LHCN-M2 (cell line): ENCODE data around the gene THADA. TPM values are rescaled to one million over a fixed set of nuclear protein-coding genes. Genes with fewer than 3 reads are reported as not detected.
"Not testable (repeated sequence)": the region's sequence is repeated elsewhere in the genome, so short reads cannot be mapped to it uniquely, and the experiment has no call there.

Experiments
- DNase-seq: peaks from one replicate; pipeline ENCODE4 v3.0.0-alpha.2; 2012; ENCODE audit warnings: low read depth
- total RNA-seq: library from RNA; depleted of rRNA; stranded (reverse); fragments of >200 nt; gene quantifications from 2 replicates; pipeline ENCODE4 v1.2.3, GENCODE V29; 2014

The THADA gene
- total RNA-seq, 1 experiment from 2014 or later = 20.2 TPM

- DNase-seq = not testable (repeated sequence)
Observed at GRCh38 chr2:43600596-43600995, 4.8 kb upstream of the THADA start.

- DNase-seq = no peak
Observed at GRCh38 chr2:43594875-43595274, 963 bp downstream of the THADA start.

- DNase-seq = no peak
Observed at GRCh38 chr2:43593254-43593653, 2.6 kb downstream of the THADA start.

GRCh38 chr2:43592443-43592842 is 3.4 kb downstream of the THADA start:
- peak; percentile 73 for DNase-seq

- DNase-seq = no peak
Observed at GRCh38 chr2:43585708-43586107, 10.1 kb downstream of the THADA start.

- DNase-seq = no peak
Observed at GRCh38 chr2:43579275-43579981, 16.4 kb downstream of the THADA start.

- DNase-seq = peak; percentile 59
Observed at GRCh38 chr2:43576981-43577892, 18.6 kb downstream of the THADA start.

GRCh38 chr2:43572244-43572643 is 23.6 kb downstream of the THADA start:
- no peak for DNase-seq

- no peak for DNase-seq
Observed at GRCh38 chr2:43569921-43570320, 25.9 kb downstream of the THADA start.

GRCh38 chr2:43568228-43568627 is 27.6 kb downstream of the THADA start:
- DNase-seq = no peak

GRCh38 chr2:43566461-43566729 is 29.4 kb downstream of the THADA start:
- no peak for DNase-seq

- no peak for DNase-seq
Observed at GRCh38 chr2:43563679-43564078, 32.2 kb downstream of the THADA start.

- DNase-seq = no peak
Observed at GRCh38 chr2:43560231-43560547, 35.6 kb downstream of the THADA start.

GRCh38 chr2:43559391-43560230 is 36.2 kb downstream of the THADA start:
- DNase-seq = no peak

GRCh38 chr2:43557196-43557595 is 38.6 kb downstream of the THADA start:
- no peak for DNase-seq

GRCh38 chr2:43556256-43556655 is 39.6 kb downstream of the THADA start:
- DNase-seq = no peak

GRCh38 chr2:43553341-43553855 is 42.4 kb downstream of the THADA start:
- no peak for DNase-seq

GRCh38 chr2:43551990-43552389 is 43.8 kb downstream of the THADA start:
- no peak for DNase-seq

GRCh38 chr2:43548381-43548780 is 47.5 kb downstream of the THADA start:
- not testable (repeated sequence) for DNase-seq

GRCh38 chr2:43542285-43542933 is 53.4 kb downstream of the THADA start:
- DNase-seq = peak; percentile 62

GRCh38 chr2:43541165-43541564 is 54.7 kb downstream of the THADA start:
- peak; percentile 21 for DNase-seq
